NK-92 (cell line): ENCODE results near the gene ANGPT4.
"Not testable (repeated sequence)": the region's sequence is repeated elsewhere in the genome, so short reads cannot be mapped to it uniquely, and the experiment has no call there.

ENCODE experiments used
- DNase-seq: peaks from one replicate; lab custom pipeline; 2025; ENCODE audit not compliant: unreplicated experiment; lab: John Stamatoyannopoulos, UW

The ANGPT4 gene

GRCh38 chr20:829551-829950 lies 86.6 kb downstream of the ANGPT4 start:
- DNase-seq = no peak

GRCh38 chr20:828987-829386 lies 87.1 kb downstream of the ANGPT4 start:
- no peak for DNase-seq

- DNase-seq = not testable (repeated sequence)
Observed at GRCh38 chr20:827981-828380, 88.2 kb downstream of the ANGPT4 start.

- no peak for DNase-seq
Observed at GRCh38 chr20:826695-827323, 89.3 kb downstream of the ANGPT4 start.

GRCh38 chr20:825710-826421 lies 90.3 kb downstream of the ANGPT4 start:
- no peak for DNase-seq

- DNase-seq = no peak
Observed at GRCh38 chr20:824916-825315, 91.2 kb downstream of the ANGPT4 start.

GRCh38 chr20:824490-824889 lies 91.6 kb downstream of the ANGPT4 start:
- no peak for DNase-seq

GRCh38 chr20:823574-823902 lies 92.6 kb downstream of the ANGPT4 start:
- DNase-seq = no peak

- no peak for DNase-seq
Observed at GRCh38 chr20:822651-823573, 93.2 kb downstream of the ANGPT4 start.

- no peak for DNase-seq
Observed at GRCh38 chr20:821731-822065, 94.4 kb downstream of the ANGPT4 start.

GRCh38 chr20:821046-821730 lies 94.9 kb downstream of the ANGPT4 start:
- DNase-seq = no peak

GRCh38 chr20:820323-820953 lies 95.7 kb downstream of the ANGPT4 start:
- no peak for DNase-seq
